NOMO-1 (cell line): ENCODE results near the gene ROCK2.

Experiments used
- DNase-seq, 2 experiments: peaks; one replicate each; lab custom pipeline; 2025; ENCODE audit not compliant: unreplicated experiment in 2 of 2; lab: John Stamatoyannopoulos, UW

Gene ROCK2

GRCh38 chr2:11368059-11368572 is 23.7 kb upstream of the ROCK2 start:
- no peak for DNase-seq

GRCh38 chr2:11367170-11367730 is 22.8 kb upstream of the ROCK2 start:
- DNase-seq = no peak

- DNase-seq = no peak
Observed at GRCh38 chr2:11366326-11366741, 21.9 kb upstream of the ROCK2 start.

GRCh38 chr2:11365096-11365879 is 20.9 kb upstream of the ROCK2 start:
- DNase-seq = no peak

- no peak for DNase-seq
Observed at GRCh38 chr2:11364565-11364887, 20.1 kb upstream of the ROCK2 start.

- DNase-seq = no peak
Observed at GRCh38 chr2:11363868-11364564, 19.6 kb upstream of the ROCK2 start.

- no peak for DNase-seq
Observed at GRCh38 chr2:11359865-11360264, 15.4 kb upstream of the ROCK2 start.

GRCh38 chr2:11357428-11357972 is 13.1 kb upstream of the ROCK2 start:
- no peak for DNase-seq

GRCh38 chr2:11356764-11357163 is 12.3 kb upstream of the ROCK2 start:
- no peak for DNase-seq

- DNase-seq = no peak
Observed at GRCh38 chr2:11355194-11356053, 11.0 kb upstream of the ROCK2 start.

GRCh38 chr2:11354363-11355154 is 10.1 kb upstream of the ROCK2 start:
- no peak for DNase-seq

GRCh38 chr2:11352781-11353537 is 8.5 kb upstream of the ROCK2 start:
- DNase-seq = no peak

GRCh38 chr2:11348209-11348749 is 3.8 kb upstream of the ROCK2 start:
- no peak for DNase-seq

- DNase-seq = no peak
Observed at GRCh38 chr2:11347403-11347959, 3.0 kb upstream of the ROCK2 start.

- no peak for DNase-seq
Observed at GRCh38 chr2:11346023-11346482, 1.6 kb upstream of the ROCK2 start.

- DNase-seq = peak; percentile 40 to 42
Observed at GRCh38 chr2:11344956-11345677, 681 bp upstream of the ROCK2 start.

GRCh38 chr2:11343650-11344341 is 640 bp downstream of the ROCK2 start:
- DNase-seq = no peak
